ENCODE data around the gene PBX3. TPM values are rescaled to one million over a fixed set of nuclear protein-coding genes. Genes with fewer than 3 reads are reported as not detected.

The PBX3 gene
- total and polyA plus RNA-seq, 2 of the 13 experiments (the other 11 are each of a cell fraction or from before 2014, with no cell fraction given): 6.0 to 11.2 TPM

DNA sequence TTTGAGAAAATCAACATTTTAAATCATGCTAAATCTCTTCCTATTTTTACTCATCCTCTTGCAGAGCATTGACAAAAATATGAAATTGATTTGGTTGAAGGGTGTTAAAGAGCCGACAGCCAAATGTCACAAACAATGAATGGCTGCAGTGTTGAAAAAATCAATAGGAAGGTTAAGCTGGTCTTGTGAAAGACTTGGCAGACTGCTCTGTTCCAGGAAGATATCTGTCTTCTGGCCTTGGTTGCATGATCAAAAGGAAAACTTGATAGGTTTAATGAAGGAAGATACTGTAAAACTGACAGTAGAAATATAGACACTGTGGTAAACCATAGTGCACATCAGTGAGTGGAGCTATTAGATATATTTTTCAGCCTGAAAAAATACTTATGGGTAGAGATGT is 103.6 kb downstream of the PBX3 start (continued):
- TF ChIP-seq, protein P1, sequence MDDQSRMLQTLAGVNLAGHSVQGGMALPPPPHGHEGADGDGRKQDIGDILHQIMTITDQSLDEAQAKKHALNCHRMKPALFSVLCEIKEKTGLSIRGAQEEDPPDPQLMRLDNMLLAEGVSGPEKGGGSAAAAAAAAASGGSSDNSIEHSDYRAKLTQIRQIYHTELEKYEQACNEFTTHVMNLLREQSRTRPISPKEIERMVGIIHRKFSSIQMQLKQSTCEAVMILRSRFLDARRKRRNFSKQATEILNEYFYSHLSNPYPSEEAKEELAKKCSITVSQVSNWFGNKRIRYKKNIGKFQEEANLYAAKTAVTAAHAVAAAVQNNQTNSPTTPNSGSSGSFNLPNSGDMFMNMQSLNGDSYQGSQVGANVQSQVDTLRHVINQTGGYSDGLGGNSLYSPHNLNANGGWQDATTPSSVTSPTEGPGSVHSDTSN (CRISPR knock-in tag; IDR thresholded peaks at IDR 0.05; ENCODE audit: borderline replicate concordance): no peak
- TF ChIP-seq SSRP1 (CRISPR knock-in tag; IDR thresholded peaks at IDR 0.05) (no peak), RAD21 (CRISPR knock-in tag; IDR thresholded peaks at IDR 0.05) (no peak), ZNF136 (CRISPR knock-in tag; IDR thresholded peaks at IDR 0.05; ENCODE audit: low read depth) (no peak), ZNF775 (CRISPR knock-in tag; IDR thresholded peaks at IDR 0.05; ENCODE audit: borderline replicate concordance) (no peak), EZH2 (conservative IDR thresholded peaks at IDR 0.05; ENCODE audit: low read depth, low read length) (no peak), HNRNPH1 (optimal IDR thresholded peaks at IDR 0.05; ENCODE audit: low read depth, low read length) (no peak), RARG (CRISPR knock-in tag; IDR thresholded peaks at IDR 0.05; ENCODE audit: low read depth) (no peak), GATAD2A (CRISPR knock-in tag; IDR thresholded peaks at IDR 0.05) (peak; percentile 98), CHCHD3 (CRISPR knock-in tag; IDR thresholded peaks at IDR 0.05) (no peak), CCDC6 (CRISPR knock-in tag; IDR thresholded peaks at IDR 0.05) (no peak), ZNF17 (CRISPR knock-in tag; IDR thresholded peaks at IDR 0.05) (no peak), NFE2L1 (CRISPR knock-in tag; IDR thresholded peaks at IDR 0.05; ENCODE audit: borderline replicate concordance) (no peak), ZNF564 (CRISPR knock-in tag; IDR thresholded peaks at IDR 0.05) (no peak), SMAD1 (CRISPR knock-in tag; IDR thresholded peaks at IDR 0.05; ENCODE audit: borderline replicate concordance, low read depth) (no peak), KMT2B (CRISPR knock-in tag; IDR thresholded peaks at IDR 0.05) (peak; percentile 31; the same call in 1 of the 2 replicates), MIER2 (CRISPR knock-in tag; IDR thresholded peaks at IDR 0.05) (0 out of 2 replicates have a peak, but pooled peaks have one; percentile 42), HNF4A (CRISPR knock-in tag; IDR thresholded peaks at IDR 0.05) (peak; percentile 47; the same call in 1 of the 2 replicates)
- TF ChIP-seq, protein P2, sequence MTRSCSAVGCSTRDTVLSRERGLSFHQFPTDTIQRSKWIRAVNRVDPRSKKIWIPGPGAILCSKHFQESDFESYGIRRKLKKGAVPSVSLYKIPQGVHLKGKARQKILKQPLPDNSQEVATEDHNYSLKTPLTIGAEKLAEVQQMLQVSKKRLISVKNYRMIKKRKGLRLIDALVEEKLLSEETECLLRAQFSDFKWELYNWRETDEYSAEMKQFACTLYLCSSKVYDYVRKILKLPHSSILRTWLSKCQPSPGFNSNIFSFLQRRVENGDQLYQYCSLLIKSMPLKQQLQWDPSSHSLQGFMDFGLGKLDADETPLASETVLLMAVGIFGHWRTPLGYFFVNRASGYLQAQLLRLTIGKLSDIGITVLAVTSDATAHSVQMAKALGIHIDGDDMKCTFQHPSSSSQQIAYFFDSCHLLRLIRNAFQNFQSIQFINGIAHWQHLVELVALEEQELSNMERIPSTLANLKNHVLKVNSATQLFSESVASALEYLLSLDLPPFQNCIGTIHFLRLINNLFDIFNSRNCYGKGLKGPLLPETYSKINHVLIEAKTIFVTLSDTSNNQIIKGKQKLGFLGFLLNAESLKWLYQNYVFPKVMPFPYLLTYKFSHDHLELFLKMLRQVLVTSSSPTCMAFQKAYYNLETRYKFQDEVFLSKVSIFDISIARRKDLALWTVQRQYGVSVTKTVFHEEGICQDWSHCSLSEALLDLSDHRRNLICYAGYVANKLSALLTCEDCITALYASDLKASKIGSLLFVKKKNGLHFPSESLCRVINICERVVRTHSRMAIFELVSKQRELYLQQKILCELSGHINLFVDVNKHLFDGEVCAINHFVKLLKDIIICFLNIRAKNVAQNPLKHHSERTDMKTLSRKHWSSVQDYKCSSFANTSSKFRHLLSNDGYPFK (CRISPR knock-in tag; IDR thresholded peaks at IDR 0.05; ENCODE audit: borderline replicate concordance): no peak
- TF ChIP-seq, protein P3, sequence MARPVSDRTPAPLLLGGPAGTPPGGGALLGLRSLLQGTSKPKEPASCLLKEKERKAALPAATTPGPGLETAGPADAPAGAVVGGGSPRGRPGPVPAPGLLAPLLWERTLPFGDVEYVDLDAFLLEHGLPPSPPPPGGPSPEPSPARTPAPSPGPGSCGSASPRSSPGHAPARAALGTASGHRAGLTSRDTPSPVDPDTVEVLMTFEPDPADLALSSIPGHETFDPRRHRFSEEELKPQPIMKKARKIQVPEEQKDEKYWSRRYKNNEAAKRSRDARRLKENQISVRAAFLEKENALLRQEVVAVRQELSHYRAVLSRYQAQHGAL (CRISPR knock-in tag; IDR thresholded peaks at IDR 0.05; ENCODE audit: not compliant biosample characterization): no peak
- TF ChIP-seq, protein P4, sequence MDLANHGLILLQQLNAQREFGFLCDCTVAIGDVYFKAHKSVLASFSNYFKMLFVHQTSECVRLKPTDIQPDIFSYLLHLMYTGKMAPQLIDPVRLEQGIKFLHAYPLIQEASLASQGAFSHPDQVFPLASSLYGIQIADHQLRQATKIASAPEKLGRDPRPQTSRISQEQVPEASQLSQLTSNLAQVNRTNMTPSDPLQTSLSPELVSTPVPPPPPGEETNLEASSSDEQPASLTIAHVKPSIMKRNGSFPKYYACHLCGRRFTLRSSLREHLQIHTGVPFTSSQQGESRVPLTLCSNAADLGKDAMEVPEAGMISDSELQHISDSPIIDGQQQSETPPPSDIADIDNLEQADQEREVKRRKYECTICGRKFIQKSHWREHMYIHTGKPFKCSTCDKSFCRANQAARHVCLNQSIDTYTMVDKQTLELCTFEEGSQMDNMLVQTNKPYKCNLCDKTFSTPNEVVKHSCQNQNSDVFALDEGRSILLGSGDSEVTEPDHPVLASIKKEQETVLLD (CRISPR knock-in tag; IDR thresholded peaks at IDR 0.05; ENCODE audit: low read depth): no peak
- TF ChIP-seq, protein P5, sequence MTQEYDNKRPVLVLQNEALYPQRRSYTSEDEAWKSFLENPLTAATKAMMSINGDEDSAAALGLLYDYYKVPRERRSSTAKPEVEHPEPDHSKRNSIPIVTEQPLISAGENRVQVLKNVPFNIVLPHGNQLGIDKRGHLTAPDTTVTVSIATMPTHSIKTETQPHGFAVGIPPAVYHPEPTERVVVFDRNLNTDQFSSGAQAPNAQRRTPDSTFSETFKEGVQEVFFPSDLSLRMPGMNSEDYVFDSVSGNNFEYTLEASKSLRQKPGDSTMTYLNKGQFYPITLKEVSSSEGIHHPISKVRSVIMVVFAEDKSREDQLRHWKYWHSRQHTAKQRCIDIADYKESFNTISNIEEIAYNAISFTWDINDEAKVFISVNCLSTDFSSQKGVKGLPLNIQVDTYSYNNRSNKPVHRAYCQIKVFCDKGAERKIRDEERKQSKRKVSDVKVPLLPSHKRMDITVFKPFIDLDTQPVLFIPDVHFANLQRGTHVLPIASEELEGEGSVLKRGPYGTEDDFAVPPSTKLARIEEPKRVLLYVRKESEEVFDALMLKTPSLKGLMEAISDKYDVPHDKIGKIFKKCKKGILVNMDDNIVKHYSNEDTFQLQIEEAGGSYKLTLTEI (CRISPR knock-in tag; conservative IDR thresholded peaks at IDR 0.05): no peak
- TF ChIP-seq, protein P6, sequence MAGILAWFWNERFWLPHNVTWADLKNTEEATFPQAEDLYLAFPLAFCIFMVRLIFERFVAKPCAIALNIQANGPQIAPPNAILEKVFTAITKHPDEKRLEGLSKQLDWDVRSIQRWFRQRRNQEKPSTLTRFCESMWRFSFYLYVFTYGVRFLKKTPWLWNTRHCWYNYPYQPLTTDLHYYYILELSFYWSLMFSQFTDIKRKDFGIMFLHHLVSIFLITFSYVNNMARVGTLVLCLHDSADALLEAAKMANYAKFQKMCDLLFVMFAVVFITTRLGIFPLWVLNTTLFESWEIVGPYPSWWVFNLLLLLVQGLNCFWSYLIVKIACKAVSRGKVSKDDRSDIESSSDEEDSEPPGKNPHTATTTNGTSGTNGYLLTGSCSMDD (CRISPR knock-in tag; IDR thresholded peaks at IDR 0.05): no peak

Measured in HepG2 (cell line).